Right kidney (tissue), 9 donors: Measurements from ENCODE around the gene CD101.
"Not testable (repeated sequence)": the region's sequence is repeated elsewhere in the genome, so short reads cannot be mapped to it uniquely, and the experiment has no call there.

Source experiments
- DNase-seq: peaks from one replicate; pipeline ENCODE4 v3.0.0-alpha.2; 2016
- long read RNA-seq, 8 donors: transcript quantifications; one replicate each; lab custom pipeline, GENCODE V29; 2026

Gene CD101, protein sequence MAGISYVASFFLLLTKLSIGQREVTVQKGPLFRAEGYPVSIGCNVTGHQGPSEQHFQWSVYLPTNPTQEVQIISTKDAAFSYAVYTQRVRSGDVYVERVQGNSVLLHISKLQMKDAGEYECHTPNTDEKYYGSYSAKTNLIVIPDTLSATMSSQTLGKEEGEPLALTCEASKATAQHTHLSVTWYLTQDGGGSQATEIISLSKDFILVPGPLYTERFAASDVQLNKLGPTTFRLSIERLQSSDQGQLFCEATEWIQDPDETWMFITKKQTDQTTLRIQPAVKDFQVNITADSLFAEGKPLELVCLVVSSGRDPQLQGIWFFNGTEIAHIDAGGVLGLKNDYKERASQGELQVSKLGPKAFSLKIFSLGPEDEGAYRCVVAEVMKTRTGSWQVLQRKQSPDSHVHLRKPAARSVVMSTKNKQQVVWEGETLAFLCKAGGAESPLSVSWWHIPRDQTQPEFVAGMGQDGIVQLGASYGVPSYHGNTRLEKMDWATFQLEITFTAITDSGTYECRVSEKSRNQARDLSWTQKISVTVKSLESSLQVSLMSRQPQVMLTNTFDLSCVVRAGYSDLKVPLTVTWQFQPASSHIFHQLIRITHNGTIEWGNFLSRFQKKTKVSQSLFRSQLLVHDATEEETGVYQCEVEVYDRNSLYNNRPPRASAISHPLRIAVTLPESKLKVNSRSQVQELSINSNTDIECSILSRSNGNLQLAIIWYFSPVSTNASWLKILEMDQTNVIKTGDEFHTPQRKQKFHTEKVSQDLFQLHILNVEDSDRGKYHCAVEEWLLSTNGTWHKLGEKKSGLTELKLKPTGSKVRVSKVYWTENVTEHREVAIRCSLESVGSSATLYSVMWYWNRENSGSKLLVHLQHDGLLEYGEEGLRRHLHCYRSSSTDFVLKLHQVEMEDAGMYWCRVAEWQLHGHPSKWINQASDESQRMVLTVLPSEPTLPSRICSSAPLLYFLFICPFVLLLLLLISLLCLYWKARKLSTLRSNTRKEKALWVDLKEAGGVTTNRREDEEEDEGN
- long read RNA-seq, donor 1 = 0 reads
- long read RNA-seq, donor 2 = 0 reads
- long read RNA-seq, donor 3 = 0 reads
- long read RNA-seq, donor 4 = 0 reads
- long read RNA-seq, donor 5 = 0 reads
- long read RNA-seq, donor 6 = 0 reads
- long read RNA-seq, donor 7 = 0 reads
- long read RNA-seq, donor 8 = 0 reads

DNA sequence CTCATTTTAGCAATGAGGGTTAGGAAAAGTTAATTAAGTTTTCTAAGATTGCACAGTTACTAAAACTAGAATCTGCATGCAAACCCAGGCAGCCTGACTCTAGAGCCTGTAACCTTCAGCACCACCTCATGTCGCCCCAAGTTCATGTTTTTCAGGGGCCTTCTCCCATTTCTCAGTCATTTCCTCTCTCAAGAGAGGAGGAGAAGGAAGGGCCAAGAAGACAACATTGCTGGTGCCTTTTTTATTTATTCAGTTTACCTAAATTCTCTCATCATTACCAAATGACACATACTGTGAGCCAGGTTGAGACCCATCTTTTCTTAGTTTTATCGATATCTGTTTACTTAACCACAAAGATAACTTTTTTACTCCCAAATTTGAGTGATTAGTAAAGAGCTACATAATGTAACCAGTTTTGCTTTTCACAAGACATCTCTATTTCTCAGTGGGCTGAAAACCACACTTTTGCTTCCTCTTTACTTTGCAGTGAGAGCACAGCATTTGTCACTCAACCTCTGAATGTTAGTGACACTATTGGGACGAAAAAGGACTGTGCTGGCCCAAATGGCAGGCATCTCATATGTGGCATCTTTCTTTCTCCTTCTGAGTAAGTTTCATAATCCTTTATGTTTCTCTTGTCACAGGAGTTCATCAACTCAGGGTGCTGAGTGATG lies at the start of gene CD101:
Gene CD101, plus strand, starts transcription at position 507 of the 674 bp plus-strand sequence. Its CDS starts 58 bp downstream, at position 565.
- DNase-seq = no peak

DNA sequence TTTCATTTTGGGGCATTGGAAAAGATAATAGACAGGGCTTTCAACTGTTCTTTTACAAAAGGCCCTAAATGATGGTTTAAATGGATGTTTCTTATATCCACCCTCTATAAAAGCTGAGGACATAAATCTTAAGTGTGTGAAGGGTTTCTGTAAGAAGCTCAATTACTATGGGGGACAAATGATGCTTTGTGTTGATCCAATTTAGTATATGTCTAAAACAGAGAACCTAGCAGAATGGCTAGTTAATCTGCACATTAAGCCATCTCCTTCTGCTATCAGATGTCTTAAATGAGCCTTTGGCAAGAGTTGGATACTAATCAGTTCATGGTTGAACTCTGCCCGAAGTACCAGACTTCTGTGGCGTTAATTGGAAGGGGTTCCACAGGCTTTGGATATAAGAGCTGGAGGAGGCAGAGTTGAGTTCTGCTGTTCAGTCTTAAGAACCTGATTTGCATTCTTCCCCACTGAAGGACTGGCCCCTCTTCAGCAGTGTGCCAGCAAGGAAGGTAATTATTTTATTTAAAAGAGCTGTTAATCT lies 48.8 kb upstream of the CD101 start:
- no peak for DNase-seq

DNA sequence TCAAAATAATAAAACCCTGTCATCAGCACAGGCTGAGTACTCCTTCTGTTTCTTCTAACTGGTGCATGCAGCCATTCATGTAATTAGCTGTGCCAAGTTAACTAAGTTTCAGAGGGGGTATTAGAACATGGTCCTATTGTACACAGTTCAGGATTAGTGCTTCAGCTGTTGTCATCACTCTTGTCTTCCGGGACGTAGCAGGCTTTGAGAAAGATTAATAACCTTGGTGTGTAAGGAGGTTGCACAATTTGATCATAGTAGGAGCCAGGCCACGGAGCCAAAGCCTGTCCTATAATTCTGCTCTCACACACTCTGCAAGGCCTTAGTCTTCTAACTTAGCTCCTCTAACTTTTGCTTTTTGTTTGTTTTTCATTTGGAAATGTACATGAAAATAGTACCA lies 47.1 kb upstream of the CD101 start:
- DNase-seq = no peak

DNA sequence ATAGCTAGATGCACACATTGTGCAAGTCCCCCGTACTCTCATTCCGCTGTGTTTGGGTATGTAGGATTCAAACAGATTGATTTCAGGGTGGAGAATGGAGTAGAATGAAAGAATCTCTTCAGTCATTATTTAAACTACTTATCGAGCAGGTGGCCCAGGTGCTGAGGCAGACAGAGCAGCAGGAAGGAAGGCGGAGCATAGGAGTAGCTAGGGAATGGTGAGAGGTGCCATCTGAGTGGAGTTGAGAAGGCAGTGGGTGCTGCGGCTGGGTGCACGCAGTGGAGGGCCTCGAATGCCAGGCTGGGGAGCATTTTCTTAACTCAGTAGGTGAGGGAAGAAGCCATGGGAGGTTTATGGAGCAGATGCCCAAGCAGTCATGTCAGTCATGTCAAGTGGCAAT lies 45.2 kb upstream of the CD101 start:
- no peak for DNase-seq

DNA sequence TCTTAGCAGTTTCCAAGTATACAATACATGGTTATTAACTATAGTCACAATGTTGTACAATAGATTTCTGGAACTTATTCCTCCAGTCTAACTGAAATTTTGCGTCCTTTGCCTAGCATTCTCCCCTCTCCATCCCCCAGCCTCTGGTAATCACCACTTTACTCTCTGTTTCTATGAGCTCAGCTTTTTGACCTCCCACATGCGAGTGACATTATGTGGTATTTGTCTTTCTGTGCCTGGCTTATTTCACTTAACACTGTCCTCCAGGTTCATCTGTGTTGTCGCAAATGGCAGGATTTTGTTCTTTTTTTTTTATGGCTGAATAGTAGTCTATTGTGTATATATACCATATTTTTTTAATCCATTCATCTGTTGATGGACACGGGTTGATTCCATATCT lies 43.9 kb upstream of the CD101 start:
- DNase-seq = no peak

DNA sequence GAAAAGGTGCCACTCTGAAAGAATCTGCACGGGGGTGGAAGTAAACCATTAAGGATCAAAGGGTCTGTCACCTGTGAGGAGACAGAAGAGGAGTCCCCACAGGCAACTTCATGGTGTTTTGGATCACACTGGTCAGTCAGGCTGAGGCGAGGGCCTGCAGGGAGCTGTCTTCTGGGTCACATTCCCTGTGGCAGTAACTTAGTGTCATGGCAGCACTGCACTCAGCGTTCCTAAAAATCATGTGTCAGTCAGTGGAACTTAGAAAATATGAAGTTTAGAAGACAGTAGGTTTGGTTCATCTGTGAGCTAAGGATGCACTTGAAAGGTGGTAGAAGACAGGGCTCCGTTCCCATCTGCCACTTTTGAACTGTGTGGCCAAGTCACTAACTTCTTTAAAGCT lies 43.5 kb upstream of the CD101 start:
- no peak for DNase-seq

DNA sequence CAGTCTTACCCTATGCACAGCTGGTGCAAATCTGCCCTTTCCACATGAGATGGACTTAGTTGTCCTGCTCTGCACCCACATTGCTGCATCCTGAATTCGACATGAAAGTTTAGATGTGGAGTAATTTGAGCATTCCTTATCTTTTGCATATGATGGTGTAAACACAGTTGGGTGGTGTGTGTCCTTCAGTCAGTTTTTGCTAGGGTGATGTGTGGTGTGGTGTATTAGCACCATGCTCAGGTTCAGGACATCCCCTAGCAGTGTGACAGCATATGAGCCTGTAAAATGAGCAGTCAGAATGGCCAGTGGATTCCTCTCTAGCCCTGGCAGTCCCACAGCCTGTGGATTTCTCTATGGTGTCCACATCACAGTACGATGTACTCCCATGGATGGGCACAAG lies 42.6 kb upstream of the CD101 start:
- no peak for DNase-seq

DNA sequence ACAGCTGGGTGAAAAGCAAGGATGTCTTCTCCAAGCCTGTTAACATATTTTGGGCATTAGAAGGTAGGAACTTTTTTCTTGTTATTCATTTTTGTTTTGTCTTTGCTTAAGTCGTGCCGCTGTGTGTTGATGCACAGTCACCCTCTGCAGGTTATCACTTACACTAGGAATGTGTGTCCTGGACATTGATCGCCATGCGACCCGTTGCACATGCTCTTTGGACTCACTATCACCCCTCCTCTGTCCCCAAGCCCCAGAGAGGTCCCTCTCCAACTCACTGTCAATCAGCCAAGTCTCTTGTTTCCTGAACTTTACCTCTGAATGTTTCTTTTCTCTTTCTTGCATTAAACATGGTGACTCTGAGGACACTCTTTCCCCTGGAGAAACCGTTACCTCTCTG lies 40.0 kb upstream of the CD101 start:
- no peak for DNase-seq

DNA sequence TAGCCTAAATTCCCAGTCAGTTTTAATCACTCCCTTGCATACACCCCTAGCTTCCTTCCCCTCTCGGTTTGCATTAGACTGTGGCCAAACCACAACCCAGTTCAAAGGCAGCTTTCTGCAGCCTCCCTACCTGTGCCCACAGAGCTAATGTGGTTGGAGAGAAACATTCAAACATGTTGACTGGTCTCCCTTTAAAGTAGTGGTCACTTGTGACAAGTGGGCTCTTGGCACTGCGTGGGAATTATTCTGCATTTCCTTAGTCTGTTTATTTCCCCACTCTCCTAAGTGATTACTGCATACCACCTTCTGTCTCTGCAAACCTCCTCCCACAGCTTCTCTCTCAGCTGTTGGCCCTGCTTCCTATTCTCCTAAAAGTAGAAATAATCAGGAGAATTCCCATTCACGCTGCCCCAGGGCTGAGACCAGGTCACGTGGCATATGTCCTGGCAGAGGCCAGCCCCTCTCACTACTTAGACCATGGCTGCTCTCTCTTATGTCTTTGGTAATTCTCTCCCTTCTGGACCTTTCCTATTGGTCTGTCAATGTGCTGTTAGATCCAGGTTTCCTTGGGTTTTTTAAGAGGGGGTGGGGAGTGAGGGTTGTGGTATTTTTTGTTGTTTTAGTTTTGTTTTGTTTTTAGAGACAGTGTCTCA lies 38.4 kb upstream of the CD101 start:
- no peak for DNase-seq

DNA sequence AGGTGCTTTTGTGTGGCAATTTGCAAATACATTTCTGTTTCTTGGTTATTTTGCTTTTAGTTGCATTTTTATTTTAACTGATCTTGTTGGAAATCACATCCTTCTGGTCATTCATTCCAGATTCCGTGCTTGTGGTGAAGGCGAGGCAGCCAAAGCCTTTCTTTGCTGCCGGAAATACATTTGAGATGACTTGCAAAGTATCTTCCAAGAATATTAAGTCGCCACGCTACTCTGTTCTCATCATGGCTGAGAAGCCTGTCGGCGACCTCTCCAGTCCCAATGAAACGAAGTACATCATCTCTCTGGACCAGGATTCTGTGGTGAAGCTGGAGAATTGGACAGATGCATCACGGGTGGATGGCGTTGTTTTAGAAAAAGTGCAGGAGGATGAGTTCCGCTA lies 34.8 kb upstream of the CD101 start:
- DNase-seq = no peak

DNA sequence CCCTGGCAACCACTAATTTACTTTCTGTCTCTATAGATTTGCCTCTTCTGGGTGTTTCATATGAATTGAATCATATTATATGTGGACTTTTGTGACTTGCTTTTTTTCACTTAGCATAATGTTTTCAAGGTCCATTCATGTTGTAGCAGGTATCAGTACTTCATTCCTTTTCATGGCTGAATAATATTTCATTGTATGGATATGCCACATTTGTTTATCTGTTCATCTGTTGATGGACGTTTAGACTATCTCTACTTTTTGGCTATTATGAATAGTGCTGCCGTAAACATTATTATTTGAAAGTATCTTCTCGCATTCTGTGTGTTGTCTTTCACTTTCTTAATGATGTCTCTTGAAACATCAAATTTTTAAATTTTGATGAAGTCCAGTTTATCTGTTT lies 32.8 kb upstream of the CD101 start:
- DNase-seq = no peak

DNA sequence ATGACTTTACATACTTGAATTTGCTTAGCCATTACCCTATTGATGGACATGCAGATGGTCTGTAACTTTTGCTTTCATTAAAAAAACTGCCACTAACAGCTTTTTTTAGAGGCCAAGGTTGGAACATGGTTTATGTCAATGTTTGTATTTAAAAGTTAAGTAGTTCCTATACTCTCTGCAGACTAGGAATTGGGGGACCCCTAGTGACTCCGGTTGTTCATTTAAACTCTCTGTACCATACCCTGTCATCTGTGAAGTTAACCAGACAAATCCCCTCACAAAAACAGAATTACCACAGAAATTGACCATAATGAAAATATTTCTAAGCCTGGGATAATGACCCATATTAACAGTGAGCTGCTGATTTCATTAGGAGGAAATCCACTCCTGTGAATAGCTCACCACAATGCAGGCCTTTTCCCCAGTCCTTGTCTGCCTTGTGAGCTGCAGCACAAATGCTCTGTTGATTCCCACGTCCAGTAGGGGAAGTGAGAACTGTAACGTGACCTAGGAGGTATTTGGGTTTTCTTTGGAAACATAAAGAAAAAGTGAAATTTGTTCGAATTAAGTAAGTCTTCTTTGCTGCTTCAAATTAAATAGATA lies 30.2 kb upstream of the CD101 start:
- no peak for DNase-seq

DNA sequence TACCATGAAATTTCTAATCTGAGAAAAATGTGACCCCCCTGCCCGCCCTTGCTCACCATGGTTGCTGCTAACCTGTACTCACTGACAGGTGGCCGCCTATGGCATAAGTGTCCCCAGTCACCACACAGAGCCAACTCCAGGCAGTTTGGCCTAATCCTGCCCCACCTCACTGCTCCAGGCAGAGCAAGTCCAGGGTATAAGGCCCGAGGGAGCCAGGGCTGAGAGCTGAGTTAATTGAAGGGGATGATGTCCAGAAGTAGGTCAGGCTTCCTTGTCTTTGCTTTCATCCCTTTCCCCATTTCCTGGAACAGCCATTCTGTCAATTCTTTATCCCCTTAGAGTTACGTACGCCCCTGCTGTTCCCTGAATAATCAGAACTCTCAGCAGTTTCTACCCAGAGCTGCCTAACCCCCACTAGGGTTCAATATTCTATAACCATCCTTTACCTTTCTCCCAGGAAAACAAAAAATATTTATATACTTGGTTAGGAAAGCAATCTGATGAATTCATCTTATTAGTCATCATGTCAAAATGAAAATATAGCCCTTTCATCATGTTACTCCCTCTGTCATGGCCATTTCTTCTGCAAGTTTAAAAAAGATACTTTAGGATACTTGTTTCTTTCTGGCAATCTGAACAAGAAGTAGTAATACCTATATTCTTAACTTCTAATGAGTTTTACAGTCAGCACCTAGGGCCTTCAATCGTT lies 29.4 kb upstream of the CD101 start:
- DNase-seq = no peak

DNA sequence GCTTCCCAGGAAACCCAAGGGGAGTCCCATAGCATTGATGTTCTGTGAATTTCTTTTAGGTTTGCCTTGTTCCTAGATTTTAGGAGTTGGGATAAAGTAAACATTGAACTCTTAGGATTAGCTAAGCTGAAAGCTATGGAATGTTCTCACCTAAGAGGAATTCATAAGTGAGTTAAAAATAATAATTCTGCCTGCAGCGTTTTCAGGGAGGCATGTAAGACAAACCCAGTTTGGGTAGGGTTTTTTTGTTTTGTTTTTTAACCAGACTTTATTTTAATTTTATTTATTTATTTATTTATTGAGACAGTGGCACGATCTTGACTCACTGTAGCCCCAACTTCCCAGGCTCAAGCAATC lies 28.9 kb upstream of the CD101 start:
- no peak for DNase-seq

DNA sequence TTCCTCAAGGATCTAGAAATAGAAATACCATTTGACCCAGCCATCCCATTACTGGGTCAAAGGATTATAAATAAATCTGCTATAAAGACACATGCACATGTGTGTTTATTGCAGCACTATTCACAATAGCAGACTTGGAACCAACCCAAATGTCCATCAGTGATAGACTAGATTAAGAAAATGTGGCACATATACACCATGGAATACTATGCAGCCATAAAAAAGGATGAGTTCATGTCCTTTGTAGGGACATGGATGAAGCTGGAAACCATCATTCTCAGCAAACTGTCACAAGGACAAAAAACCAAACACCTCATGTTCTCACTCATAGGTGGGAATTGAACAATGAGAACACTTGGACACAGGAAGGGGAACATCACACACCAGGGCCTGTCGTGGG lies 21.3 kb upstream of the CD101 start:
- DNase-seq = not testable (repeated sequence)

DNA sequence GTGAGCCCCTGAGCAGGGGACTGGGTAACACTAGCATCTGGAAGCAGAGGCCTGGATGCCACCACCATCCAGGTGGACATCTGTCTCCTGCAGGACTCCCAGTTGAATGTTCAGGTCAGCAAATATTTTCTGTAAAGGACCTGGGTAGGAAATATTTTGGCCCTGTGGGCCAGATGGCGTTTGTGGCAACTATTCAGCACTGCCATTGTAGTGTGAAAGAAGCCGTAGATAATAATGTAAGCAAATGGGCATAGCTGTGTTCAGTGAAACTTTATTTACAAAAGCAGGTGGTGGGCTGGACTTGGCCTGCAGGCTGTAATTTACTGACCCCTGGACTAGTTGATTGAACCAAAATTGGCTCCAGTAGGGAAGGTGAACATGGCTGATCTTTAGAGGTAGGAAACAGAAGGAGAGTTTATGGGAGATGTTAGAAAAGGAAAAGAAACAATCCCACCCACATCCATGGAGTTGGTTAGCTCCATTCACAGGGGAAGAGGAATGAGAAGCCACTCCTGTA lies 20.0 kb upstream of the CD101 start:
- DNase-seq = no peak

DNA sequence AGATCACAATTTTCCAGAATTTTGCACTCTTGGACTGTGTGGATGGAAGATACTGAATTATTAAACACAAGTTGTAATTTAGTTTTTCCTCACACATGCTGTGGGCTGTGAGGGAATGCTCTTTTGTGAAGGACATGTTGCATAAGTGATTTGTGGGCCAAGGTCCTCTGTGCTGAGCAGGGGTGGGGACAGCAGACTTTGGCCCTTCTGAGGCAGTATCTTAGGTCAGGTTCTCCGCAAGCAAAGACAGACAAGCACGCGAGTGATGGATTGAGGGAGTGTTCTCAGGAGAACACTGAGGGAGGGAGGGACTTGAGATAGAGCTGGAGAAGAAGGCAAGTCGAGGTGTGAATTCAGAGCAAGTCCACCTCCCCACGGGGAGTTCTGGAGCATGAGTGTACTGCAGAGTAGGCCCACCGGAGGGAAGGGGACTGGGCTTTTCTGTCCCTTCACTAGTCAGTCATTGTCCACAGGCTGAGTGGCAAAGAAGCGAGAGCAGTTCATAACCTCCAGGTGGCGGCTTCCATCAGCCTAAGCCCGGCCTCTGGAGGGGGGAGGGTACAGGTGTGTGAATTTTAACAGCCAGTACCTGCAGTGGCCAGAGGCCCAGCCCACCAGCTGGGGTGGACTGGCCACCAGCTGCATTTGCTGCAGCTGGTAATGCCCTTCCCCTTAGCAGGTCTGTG lies 19.1 kb upstream of the CD101 start:
- DNase-seq = no peak

DNA sequence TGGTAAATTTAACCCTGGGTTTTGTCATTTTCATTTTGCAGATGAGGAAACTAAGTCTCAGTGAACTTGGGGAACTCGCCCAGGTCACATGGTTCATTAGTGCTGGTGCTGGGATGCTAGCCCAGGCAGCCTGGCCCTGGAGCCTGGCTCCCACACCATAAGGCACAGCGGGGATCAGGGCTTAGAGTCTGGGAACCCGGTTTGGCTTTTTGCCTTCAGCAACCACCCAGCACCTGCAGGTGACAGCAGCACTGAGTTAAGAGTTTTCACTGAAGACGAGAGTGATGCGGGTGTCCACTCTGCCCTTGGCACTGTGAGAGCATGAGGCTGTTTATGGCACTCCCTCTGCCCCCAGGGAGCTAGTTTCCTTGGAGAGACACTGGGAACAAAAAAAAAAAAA lies 18.4 kb upstream of the CD101 start:
- no peak for DNase-seq

DNA sequence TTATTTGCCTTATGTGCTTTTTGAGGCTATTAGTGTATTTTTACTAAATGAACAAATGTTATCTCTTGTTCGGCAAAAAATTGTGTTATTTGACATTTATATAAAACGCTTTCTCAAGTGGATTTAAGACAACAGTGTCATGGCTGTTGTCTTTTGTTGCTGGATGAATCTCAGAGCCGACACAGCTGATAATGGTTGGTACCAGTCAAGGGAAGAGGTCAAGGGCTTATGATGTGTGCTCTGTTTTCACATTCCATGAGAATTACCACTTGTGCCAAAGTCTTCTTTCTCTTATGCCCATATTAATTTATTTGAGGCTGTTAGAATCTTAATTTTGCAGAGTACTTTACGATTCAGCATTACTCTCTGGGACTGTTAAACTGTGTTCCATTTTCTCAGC lies 17.9 kb upstream of the CD101 start:
- no peak for DNase-seq
